ENCODE results near the gene S100PBP.

S100PBP gene

GRCh38 chr1:32899586-32900296 is 82.3 kb downstream of the S100PBP start:
- TF ChIP-seq CTCF (IDR thresholded peaks at IDR 0.05; ENCODE audit: low read depth, low read length), result no peak
- no peak overlapping the region for H3K4me3 ChIP-seq (ENCODE audit: low read depth, low read length)

GRCh38 chr1:32900371-32900955 is 83.0 kb downstream of the S100PBP start:
- peak overlapping the region; percentile 71 for H3K4me3 ChIP-seq (ENCODE audit: low read depth, low read length)

GRCh38 chr1:32900956-32901822 is 83.7 kb downstream of the S100PBP start, which contains the start of gene TMEM54:
Gene TMEM54, minus strand, starts transcription at chr1:32901389. Its CDS starts 151 bp downstream, at chr1:32901238.
- no peak for TF ChIP-seq CTCF (IDR thresholded peaks at IDR 0.05; ENCODE audit: low read depth, low read length)
- peak within 1 kb of the TSS; percentile 71 for H3K4me3 ChIP-seq (ENCODE audit: low read depth, low read length)

More at GRCh38 chr1:32900371-32900955, 83.0 kb downstream of the S100PBP start:
- TF ChIP-seq CTCF (IDR thresholded peaks at IDR 0.05; ENCODE audit: low read depth, low read length), result no peak

GRCh38 chr1:32901823-32902534 is 84.5 kb downstream of the S100PBP start:
- TF ChIP-seq CTCF (IDR thresholded peaks at IDR 0.05; ENCODE audit: low read depth, low read length), result no peak
- H3K4me3 ChIP-seq (ENCODE audit: low read depth, low read length), result peak overlapping the region; percentile 61

GRCh38 chr1:32902535-32902920 is 85.1 kb downstream of the S100PBP start:
- TF ChIP-seq CTCF (IDR thresholded peaks at IDR 0.05; ENCODE audit: low read depth, low read length), result no peak
- no peak overlapping the region for H3K4me3 ChIP-seq (ENCODE audit: low read depth, low read length)

- no peak for TF ChIP-seq CTCF (IDR thresholded peaks at IDR 0.05; ENCODE audit: low read depth, low read length)
- no peak overlapping the region for H3K4me3 ChIP-seq (ENCODE audit: low read depth, low read length)
Observed at GRCh38 chr1:32903991-32904785, 86.7 kb downstream of the S100PBP start.
